HG03442 (cell line): ENCODE measurements around the gene CLEC4F.
"Not testable (repeated sequence)": the region's sequence is repeated elsewhere in the genome, so short reads cannot be mapped to it uniquely, and the experiment has no call there.

Source experiments
- ATAC-seq: cut with Tn5 transposase; IDR thresholded peaks from one replicate; pipeline ENCODE4 v1.9.1; 2021; ENCODE audit warnings: mild to moderate bottlenecking, moderate library complexity; ENCODE audit not compliant: unreplicated experiment

Gene CLEC4F

GRCh38 chr2:70826696-70827350 lies 6.4 kb upstream of the CLEC4F start:
- no peak for ATAC-seq

GRCh38 chr2:70823249-70823648 lies 2.9 kb upstream of the CLEC4F start:
- ATAC-seq, result no peak

- no peak for ATAC-seq
These were observed 2.4 kb upstream of the CLEC4F start for GRCh38 chr2:70822843-70823242.

GRCh38 chr2:70817284-70817954 lies 3.0 kb downstream of the CLEC4F start:
- ATAC-seq, result no peak

GRCh38 chr2:70816726-70817125 lies 3.7 kb downstream of the CLEC4F start:
- no peak for ATAC-seq

GRCh38 chr2:70808983-70809958 lies 11.1 kb downstream of the CLEC4F start:
- no peak for ATAC-seq

- no peak for ATAC-seq
These were observed 12.6 kb downstream of the CLEC4F start for GRCh38 chr2:70807828-70808118.

- ATAC-seq, result no peak
These were observed 13.1 kb downstream of the CLEC4F start for GRCh38 chr2:70807102-70807827.

GRCh38 chr2:70806620-70807019 lies 13.8 kb downstream of the CLEC4F start:
- no peak for ATAC-seq

GRCh38 chr2:70806013-70806412 lies 14.4 kb downstream of the CLEC4F start:
- ATAC-seq, result no peak

- no peak for ATAC-seq
These were observed 18.7 kb downstream of the CLEC4F start for GRCh38 chr2:70801607-70802263.

GRCh38 chr2:70799706-70800105 lies 20.7 kb downstream of the CLEC4F start:
- ATAC-seq, result no peak

- not testable (repeated sequence) for ATAC-seq
These were observed 22.4 kb downstream of the CLEC4F start for GRCh38 chr2:70797996-70798395.

GRCh38 chr2:70797506-70797905 lies 22.9 kb downstream of the CLEC4F start:
- ATAC-seq, result no peak

- no peak for ATAC-seq
These were observed 24.1 kb downstream of the CLEC4F start for GRCh38 chr2:70796262-70796661.

- ATAC-seq, result no peak
These were observed 25.0 kb downstream of the CLEC4F start for GRCh38 chr2:70795164-70795995.

GRCh38 chr2:70793450-70793849 lies 26.9 kb downstream of the CLEC4F start:
- ATAC-seq, result no peak

GRCh38 chr2:70790136-70790828 lies 30.1 kb downstream of the CLEC4F start, which contains the start of gene FIGLA:
Gene FIGLA, minus strand, starts transcription at chr2:70790643. Its CDS starts 5 bp downstream, at chr2:70790638.
- no peak for ATAC-seq
